Esophagus muscularis mucosa (tissue), 3 donors: ENCODE results near the gene MYD88.

Experiments
- CTCF ChIP-seq, 3 experiments: fragments of 200-600 bp in 2 of 3; fragments of 450-650 bp in 1 of 3; sonication (generic) in 2 of 3; IDR thresholded peaks; one replicate each; pipeline ENCODE4 v1.5.1; 2017 to 2019; ENCODE audit warnings: antibody characterized with exemption in 3 of 3, mild to moderate bottlenecking in 2 of 3, moderate library complexity in 1 of 3
- POLR2A ChIP-seq: fragments of 450-650 bp; IDR thresholded peaks from one replicate; pipeline ENCODE4 v1.6.1; 2017; ENCODE audit warnings: antibody characterized with exemption, moderate library complexity, mild to moderate bottlenecking, low read depth

DNA sequence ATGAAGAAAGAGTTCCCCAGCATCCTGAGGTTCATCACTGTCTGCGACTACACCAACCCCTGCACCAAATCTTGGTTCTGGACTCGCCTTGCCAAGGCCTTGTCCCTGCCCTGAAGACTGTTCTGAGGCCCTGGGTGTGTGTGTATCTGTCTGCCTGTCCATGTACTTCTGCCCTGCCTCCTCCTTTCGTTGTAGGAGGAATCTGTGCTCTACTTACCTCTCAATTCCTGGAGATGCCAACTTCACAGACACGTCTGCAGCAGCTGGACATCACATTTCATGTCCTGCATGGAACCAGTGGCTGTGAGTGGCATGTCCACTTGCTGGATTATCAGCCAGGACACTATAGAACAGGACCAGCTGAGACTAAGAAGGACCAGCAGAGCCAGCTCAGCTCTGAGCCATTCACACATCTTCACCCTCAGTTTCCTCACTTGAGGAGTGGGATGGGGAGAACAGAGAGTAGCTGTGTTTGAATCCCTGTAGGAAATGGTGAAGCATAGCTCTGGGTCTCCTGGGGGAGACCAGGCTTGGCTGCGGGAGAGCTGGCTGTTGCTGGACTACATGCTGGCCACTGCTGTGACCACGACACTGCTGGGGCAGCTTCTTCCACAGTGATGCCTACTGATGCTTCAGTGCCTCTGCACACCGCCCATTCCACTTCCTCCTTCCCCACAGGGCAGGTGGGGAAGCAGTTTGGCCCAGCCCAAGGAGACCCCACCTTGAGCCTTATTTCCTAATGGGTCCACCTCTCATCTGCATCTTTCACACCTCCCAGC is 2.9 kb downstream of the MYD88 start:
- TF ChIP-seq CTCF (IDR thresholded peaks at IDR 0.05) (no peak), POLR2A (no peak)
